ENCODE results near the gene YARS1.

DNA sequence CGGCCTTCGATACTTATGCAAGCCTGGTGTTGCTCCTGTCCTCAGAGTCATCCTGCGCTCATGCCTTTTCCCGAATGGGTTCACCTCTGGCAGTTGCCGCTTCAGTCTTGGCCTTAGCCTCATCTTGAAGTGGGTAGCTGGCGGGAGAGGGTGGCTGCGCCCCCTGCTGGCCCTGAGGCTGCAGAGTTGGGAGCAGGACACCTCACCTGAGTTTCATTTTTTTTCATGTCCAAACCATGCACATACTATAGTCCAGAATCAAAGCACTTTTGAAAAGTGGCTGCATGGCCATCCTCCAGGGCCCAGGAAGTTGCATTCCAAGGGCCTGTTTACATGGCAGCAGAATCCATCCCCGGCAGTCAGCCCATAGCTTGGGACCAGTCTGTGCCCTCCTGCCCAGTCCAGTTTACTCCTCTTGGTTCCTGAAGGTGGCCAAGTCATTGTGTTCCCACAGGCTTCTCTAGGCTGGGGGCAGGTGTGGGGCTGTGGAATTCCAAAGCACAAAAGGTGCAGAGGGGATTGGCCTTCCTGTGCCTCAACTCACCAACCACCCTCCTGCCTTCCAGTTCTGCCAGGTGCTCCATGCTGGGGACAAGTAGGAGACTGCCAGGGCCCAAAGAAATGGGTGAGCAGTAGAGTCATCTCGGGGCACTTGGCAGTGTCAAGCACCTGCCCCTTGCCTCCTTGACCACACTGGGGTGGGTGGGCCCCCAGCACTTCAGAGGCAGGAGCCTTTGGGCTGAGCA, 44.0 kb downstream of the YARS1 start:
- TF ChIP-seq, protein P1, sequence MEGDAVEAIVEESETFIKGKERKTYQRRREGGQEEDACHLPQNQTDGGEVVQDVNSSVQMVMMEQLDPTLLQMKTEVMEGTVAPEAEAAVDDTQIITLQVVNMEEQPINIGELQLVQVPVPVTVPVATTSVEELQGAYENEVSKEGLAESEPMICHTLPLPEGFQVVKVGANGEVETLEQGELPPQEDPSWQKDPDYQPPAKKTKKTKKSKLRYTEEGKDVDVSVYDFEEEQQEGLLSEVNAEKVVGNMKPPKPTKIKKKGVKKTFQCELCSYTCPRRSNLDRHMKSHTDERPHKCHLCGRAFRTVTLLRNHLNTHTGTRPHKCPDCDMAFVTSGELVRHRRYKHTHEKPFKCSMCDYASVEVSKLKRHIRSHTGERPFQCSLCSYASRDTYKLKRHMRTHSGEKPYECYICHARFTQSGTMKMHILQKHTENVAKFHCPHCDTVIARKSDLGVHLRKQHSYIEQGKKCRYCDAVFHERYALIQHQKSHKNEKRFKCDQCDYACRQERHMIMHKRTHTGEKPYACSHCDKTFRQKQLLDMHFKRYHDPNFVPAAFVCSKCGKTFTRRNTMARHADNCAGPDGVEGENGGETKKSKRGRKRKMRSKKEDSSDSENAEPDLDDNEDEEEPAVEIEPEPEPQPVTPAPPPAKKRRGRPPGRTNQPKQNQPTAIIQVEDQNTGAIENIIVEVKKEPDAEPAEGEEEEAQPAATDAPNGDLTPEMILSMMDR (IDR thresholded peaks at IDR 0.05), result peak in 3 of 4 experiments; percentile 93 to 96 (median 94)
- no peak for TF ChIP-seq POLR2A (IDR thresholded peaks at IDR 0.05)
- peak; percentile 69 for TF ChIP-seq POLR2AphosphoS5 (IDR thresholded peaks at IDR 0.05)
- no peak for TF ChIP-seq EP300 (IDR thresholded peaks at IDR 0.05)
